Tibial nerve (tissue), 3 donors: ENCODE results near the gene NUDT22.

Experiments used
- CTCF ChIP-seq, 5 experiments: fragments of 200-600 bp in 3 of 5; fragments of 450-650 bp in 2 of 5; sonication (generic) in 3 of 5; IDR thresholded peaks; one replicate each; pipeline ENCODE4 v1.5.1; 2016 to 2019; ENCODE audit warnings: antibody characterized with exemption in 5 of 5, mild to moderate bottlenecking in 3 of 5, moderate library complexity in 2 of 5
- POLR2A ChIP-seq, 2 donors: fragments of 450-650 bp; IDR thresholded peaks; one replicate each; pipeline ENCODE4 v1.6.1; 2017; ENCODE audit warnings: antibody characterized with exemption in 2 of 2, mild to moderate bottlenecking in 2 of 2, moderate library complexity in 2 of 2

GRCh38 chr11:64268893-64269539 is 42.9 kb downstream of the NUDT22 start:
- no peak for TF ChIP-seq CTCF (IDR thresholded peaks at IDR 0.05)
- no peak for TF ChIP-seq POLR2A (IDR thresholded peaks at IDR 0.05)
